Esophagus squamous epithelium (tissue), 5 donors: ENCODE measurements around the gene TMEM263. TPM values are rescaled to one million over a fixed set of nuclear protein-coding genes. Genes with fewer than 3 reads are reported as not detected.
A peak's percentile ranks its signal among the peaks of the same experiment; 100 is the strongest.

ENCODE experiments used
- DNase-seq: peaks from one replicate; lab custom pipeline; 2025; lab: John Stamatoyannopoulos, UW
- H3K27ac ChIP-seq, 4 donors: fragments of 200-600 bp; sonication (generic); one replicate each; pipeline ENCODE4 v1.5.1; 2016 to 2019; ENCODE audit warnings: mild to moderate bottlenecking in 1 of 4
- H3K27me3 ChIP-seq, 4 donors: fragments of 200-600 bp; sonication (generic); 1 replicate in 3 of 4; 2 replicates in 1 of 4; pipeline versions ENCODE4 v1.5.1 to v1.6.0; 2017 to 2021; ENCODE audit warnings: antibody characterized with exemption in 1 of 4
- H3K36me3 ChIP-seq, 3 donors: fragments of 200-600 bp; sonication (generic); one replicate each; pipeline ENCODE4 v1.5.1; 2016 to 2019
- H3K4me1 ChIP-seq, 3 donors: fragments of 200-600 bp; sonication (generic); one replicate each; pipeline ENCODE4 v1.5.1; 2017 to 2019
- H3K4me3 ChIP-seq, 4 donors: fragments of 200-600 bp; sonication (generic); 1 replicate in 3 of 4; 2 replicates in 1 of 4; pipeline ENCODE4 v1.5.1; 2016 to 2019; ENCODE audit warnings: mild to moderate bottlenecking in 2 of 4, moderate library complexity in 1 of 4
- H3K9me3 ChIP-seq, 3 donors: fragments of 200-600 bp; sonication (generic); one replicate each; pipeline ENCODE4 v1.5.1; 2016 to 2019
- POLR2A ChIP-seq, 4 donors: fragments of 450-650 bp; IDR thresholded peaks; one replicate each; pipeline ENCODE4 v1.6.1; 2017; ENCODE audit warnings: antibody characterized with exemption in 4 of 4, mild to moderate bottlenecking in 4 of 4, moderate library complexity in 3 of 4
- WGBS, 2 donors: methylation state at CpG; one replicate each; pipeline ENCODE4 v1.1.5; 2018; 5-methylcytosine and 5-hydroxymethylcytosine counted together
- intact Hi-C: fragments of 100-400 bp; cut with DNase I; formaldehyde crosslinking; loops from one replicate; pipeline ENCODE4 v1.15.0; 2022
- total RNA-seq, 4 donors: library from RNA; depleted of rRNA; stranded (reverse); fragments of >200 nt; gene quantifications; one replicate each; pipeline ENCODE4 v1.1.0, GENCODE V29; 2016
- TF ChIP-seq, protein P1 (sequence below), 6 experiments: fragments of 450-650 bp in 4 of 6; fragments of 200-600 bp in 2 of 6; sonication (generic) in 2 of 6; IDR thresholded peaks; one replicate each; pipeline ENCODE4 v1.5.1; 2016 to 2019; ENCODE audit warnings: antibody characterized with exemption in 6 of 6, mild to moderate bottlenecking in 4 of 6, moderate library complexity in 4 of 6
- donor health status: DM: yes; HTN: yes; CAD: no.

Gene TMEM263
- total RNA-seq, 4 donors from 2014 or later = 5.1 to 12.0 (median 8.6) TPM

DNA sequence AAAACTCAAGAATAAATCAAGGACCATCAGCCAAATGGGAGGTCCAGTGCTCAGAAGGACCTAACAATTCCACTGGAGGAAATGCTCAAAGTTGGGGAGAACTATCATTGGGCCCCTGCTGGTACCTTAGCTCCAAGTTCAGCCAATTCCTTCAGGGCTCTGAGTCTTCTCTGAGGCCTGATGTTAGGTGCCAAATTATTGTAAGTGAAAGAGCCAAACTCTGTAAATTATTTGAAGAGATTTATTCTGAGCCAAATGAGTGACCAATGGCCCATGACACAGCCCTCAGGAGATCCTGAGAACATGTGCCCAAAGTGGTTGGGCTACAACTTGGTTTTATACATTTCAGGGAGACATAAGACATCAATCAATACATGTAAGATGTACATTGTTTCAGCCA is 8.2 kb upstream of the TMEM263 start:
- H3K4me3 ChIP-seq = no peak overlapping the region
- no peaks in the 10 kb centered on the region for H3K4me1 ChIP-seq
- DNase-seq = no peak
- intact Hi-C loops = no loop called here
- no peaks in the 10 kb centered on the region for H3K27me3 ChIP-seq
- TF ChIP-seq, protein P1, sequence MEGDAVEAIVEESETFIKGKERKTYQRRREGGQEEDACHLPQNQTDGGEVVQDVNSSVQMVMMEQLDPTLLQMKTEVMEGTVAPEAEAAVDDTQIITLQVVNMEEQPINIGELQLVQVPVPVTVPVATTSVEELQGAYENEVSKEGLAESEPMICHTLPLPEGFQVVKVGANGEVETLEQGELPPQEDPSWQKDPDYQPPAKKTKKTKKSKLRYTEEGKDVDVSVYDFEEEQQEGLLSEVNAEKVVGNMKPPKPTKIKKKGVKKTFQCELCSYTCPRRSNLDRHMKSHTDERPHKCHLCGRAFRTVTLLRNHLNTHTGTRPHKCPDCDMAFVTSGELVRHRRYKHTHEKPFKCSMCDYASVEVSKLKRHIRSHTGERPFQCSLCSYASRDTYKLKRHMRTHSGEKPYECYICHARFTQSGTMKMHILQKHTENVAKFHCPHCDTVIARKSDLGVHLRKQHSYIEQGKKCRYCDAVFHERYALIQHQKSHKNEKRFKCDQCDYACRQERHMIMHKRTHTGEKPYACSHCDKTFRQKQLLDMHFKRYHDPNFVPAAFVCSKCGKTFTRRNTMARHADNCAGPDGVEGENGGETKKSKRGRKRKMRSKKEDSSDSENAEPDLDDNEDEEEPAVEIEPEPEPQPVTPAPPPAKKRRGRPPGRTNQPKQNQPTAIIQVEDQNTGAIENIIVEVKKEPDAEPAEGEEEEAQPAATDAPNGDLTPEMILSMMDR (IDR thresholded peaks at IDR 0.05) = no peak
- no peak for TF ChIP-seq POLR2A (IDR thresholded peaks at IDR 0.05)
- no peaks in the 10 kb centered on the region for H3K9me3 ChIP-seq
- no peak overlapping the region for H3K27ac ChIP-seq
- H3K36me3 ChIP-seq = no peaks in the 10 kb centered on the region

DNA sequence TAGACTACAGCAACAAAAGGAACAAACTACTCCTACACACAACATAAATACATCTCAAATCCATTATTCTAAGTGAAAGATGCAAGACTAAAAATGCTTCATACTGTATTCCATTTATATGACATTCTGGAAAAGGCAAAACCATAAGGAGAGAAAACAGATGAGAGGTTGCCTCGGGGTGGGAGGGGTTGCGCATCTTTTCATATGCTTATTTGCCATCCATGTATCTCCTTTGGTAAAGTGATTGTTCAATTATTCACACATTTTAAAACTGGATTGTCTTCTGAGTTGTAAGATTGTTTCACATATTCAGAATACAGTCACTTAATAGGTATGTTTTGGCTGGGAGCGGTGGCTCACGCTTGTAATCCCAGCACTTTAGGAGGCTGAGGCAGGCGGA is 5.1 kb upstream of the TMEM263 start:
- no peak for DNase-seq
- Histone ChIP-seq H3K4me3 (no peak overlapping the region), H3K4me1 (peaks cover 0 to 22% (median 9%) of the 10 kb centered on the region in 3 donors), H3K9me3 (no peaks in the 10 kb centered on the region), H3K27ac (no peak overlapping the region), H3K27me3 (no peaks in the 10 kb centered on the region), H3K36me3 (no peaks in the 10 kb centered on the region)
- intact Hi-C loops = loop anchor here (10.0 kb wide), 1 partner anchor 144 kb away; the partner anchor contains the start of gene CRY1
- TF ChIP-seq, protein P1 (IDR thresholded peaks at IDR 0.05) = no peak
- no peak for TF ChIP-seq POLR2A (IDR thresholded peaks at IDR 0.05)
- 90 to 91% methylated on average over 5 of the region's 5 CpGs for WGBS, 2 donors

DNA sequence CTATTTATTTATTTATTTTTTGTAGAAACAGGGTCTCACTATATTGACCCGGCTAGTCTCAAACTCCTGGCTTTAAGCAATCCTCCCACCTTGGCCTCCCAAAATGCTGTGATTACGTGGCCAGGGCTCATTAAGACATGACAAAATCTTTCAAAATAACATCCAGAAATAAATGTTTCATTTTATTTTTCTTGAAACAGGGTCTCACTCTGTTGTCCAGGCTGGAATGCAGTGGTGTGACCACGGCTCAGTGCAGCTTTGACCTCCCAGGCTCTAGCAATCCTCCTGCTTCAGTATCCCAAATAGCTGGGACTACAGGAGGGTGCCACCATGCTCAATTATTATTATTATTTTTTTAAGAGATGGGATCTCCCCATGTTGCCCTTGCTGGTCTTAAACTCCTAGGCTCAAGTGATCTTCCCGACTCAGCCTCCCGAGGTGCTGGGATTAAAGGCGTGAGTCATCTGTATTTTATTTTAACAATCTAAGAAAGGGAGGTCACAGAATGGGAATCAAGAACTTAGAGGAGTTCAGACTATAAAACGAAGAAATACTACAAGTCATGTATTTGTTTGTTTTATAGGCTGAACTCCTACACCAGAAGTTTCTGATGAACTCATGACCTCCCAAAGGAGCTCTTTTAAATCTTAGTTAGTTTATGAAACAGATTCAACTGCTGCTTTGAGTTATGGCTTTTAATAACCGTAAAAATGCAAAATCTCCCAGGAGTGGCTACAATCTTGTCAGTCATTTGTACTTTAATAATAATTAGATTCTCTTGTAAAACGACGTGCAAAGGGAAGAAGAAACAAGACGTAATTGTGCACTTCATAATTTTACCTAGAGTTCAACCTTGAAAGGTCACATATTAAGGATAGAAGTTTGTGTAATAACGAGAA is 2.1 kb upstream of the TMEM263 start:
- Histone ChIP-seq H3K4me1 (peaks cover 4 to 42% (median 17%) of the 10 kb centered on the region in 3 donors), H3K27me3 (no peaks in the 10 kb centered on the region), H3K4me3 (no peak overlapping the region), H3K9me3 (no peaks in the 10 kb centered on the region), H3K27ac (no peak overlapping the region), H3K36me3 (no peaks in the 10 kb centered on the region)
- TF ChIP-seq POLR2A (IDR thresholded peaks at IDR 0.05) = no peak
- TF ChIP-seq, protein P1 (IDR thresholded peaks at IDR 0.05) = no peak
- DNase-seq = no peak
- 62 to 67% methylated on average over 11 to 12 of the region's 12 CpGs for WGBS, 2 donors
- intact Hi-C loops = loop anchor here (10.0 kb wide), 1 partner anchor 141 kb away; the partner anchor contains the start of gene CRY1

DNA sequence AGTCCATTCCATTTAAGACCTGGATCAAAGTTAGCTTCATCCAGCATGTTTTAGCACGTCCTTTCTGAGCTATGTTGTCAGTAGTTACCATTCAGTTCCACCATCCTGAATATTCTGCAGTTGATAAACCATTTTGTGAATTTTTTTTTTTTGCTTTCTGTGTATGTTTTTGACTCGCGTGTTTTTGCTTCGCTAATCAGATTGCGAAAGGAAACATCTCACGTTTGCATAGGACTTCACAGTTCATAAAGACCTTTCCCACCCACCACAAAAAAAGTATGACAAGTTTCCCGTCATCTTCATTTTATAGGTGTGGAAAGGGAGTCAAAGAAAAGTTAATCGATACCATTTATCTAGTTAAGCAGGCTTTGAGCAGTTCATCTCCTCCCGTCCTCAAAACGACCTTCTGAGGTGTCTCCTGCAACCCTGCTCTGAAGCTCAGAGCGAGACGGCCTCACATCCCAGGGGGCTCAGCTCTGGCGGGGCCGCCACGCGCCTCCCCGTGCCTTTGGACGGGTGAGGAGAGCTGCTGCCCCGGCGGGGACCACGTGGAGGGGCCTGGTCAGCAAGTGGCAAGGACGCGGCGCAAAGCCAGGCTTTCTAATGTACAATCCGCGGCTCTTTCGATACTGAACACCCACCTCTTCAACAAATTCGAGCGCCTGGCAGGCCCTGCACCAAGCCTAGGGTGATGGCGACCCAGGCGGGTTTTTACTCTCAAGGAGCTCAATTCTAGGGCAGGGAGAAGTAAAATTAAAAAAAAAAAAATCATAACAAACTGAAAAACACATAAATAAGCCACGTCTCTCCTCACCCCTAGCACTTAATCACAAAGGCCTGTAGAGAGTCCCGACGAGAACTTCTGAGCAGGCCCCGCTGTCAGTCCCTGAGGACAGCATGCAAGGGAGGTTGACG is 988 bp upstream of the TMEM263 start:
- H3K36me3 ChIP-seq = no peaks in the 10 kb centered on the region
- H3K27me3 ChIP-seq = no peaks in the 10 kb centered on the region
- no peak for DNase-seq
- H3K27ac ChIP-seq = peak overlapping the region; percentile 89 to 95 (median 92)
- H3K4me3 ChIP-seq = peak overlapping the region; percentile 75 to 89 (median 81)
- TF ChIP-seq, protein P1 (IDR thresholded peaks at IDR 0.05) = no peak
- TF ChIP-seq POLR2A (IDR thresholded peaks at IDR 0.05) = no peak
- intact Hi-C loops = loop anchor here (10.0 kb wide), 1 partner anchor 140 kb away; the partner anchor contains the start of gene CRY1
- WGBS, 2 donors = 31 to 56% methylated on average over 23 to 27 of the region's 36 CpGs
- H3K4me1 ChIP-seq = peaks cover 4 to 52% (median 24%) of the 10 kb centered on the region in 3 donors
- H3K9me3 ChIP-seq = no peaks in the 10 kb centered on the region
